PC-3 (cell line): Measurements from ENCODE around the gene WT1. TPM values are rescaled to one million over a fixed set of nuclear protein-coding genes. Genes with fewer than 3 reads are reported as not detected.

Experiments used
- ATAC-seq: fragments of 200-7000 bp; cut with Tn5 transposase; 2 replicates; pipeline ENCODE4 v1.9.1; 2020; ENCODE audit warnings: mild to moderate bottlenecking, moderate library complexity
- BruUV-seq: library from RNA; stranded (reverse); fragments of 400-500 nt; replicated peaks from 2 replicates; lab custom pipeline; 2021; lab: Mats Ljungman, UMichigan
- CTCF ChIA-PET: fragments of 300-600 bp; sonication (Branson Sonifier 250); formaldehyde crosslinking; loops from one replicate; lab custom pipeline; 2022; ENCODE audit warnings: antibody characterized with exemption; lab: Charles Lee
- POLR2A ChIA-PET: fragments of 300-600 bp; sonication (Branson Sonifier 250); formaldehyde crosslinking; loops from one replicate; lab custom pipeline; 2022; ENCODE audit warnings: antibody characterized with exemption; ENCODE audit not compliant: unreplicated experiment; lab: Charles Lee
- DNase-seq: peaks from one replicate; pipeline ENCODE4 v3.0.0-alpha.2; 2015
- H2AFZ ChIP-seq: fragments of 300-600 bp; sonication (generic); 2 replicates; pipeline ENCODE4 v1.6.0; 2016; ENCODE audit warnings: antibody characterized with exemption, low read length
- H3F3A ChIP-seq: fragments of 300-600 bp; sonication (generic); one replicate; pipeline ENCODE4 v1.6.0; 2017; ENCODE audit warnings: antibody characterized with exemption, low read length, control low read depth, mild to moderate bottlenecking; ENCODE audit not compliant: unreplicated experiment
- H3K27ac ChIP-seq: fragments of 300-600 bp; sonication (generic); 2 replicates; pipeline ENCODE4 v1.5.1; 2016; ENCODE audit warnings: mild to moderate bottlenecking, low read length
- H3K27me3 ChIP-seq: fragments of 300-600 bp; sonication (generic); 2 replicates; pipeline ENCODE4 v1.6.1; 2016; ENCODE audit warnings: low read length, mixed read lengths
- H3K36me3 ChIP-seq: fragments of 300-600 bp; sonication (generic); 2 replicates; pipeline ENCODE4 v1.6.1; 2016; ENCODE audit warnings: low read depth, mixed run types, low read length, mixed read lengths
- H3K4me1 ChIP-seq: fragments of 300-600 bp; sonication (generic); 2 replicates; pipeline ENCODE4 v1.5.1; 2016; ENCODE audit warnings: low read length; ENCODE audit not compliant: insufficient read depth
- H3K4me2 ChIP-seq: fragments of 300-600 bp; sonication (generic); 2 replicates; pipeline ENCODE4 v1.6.0; 2016; ENCODE audit warnings: low read length
- H3K4me3 ChIP-seq: fragments of 300-600 bp; sonication (generic); 2 replicates; pipeline ENCODE4 v1.5.1; 2016; ENCODE audit warnings: mild to moderate bottlenecking, low read length, mixed read lengths
- H3K79me2 ChIP-seq: fragments of 300-600 bp; sonication (generic); 2 replicates; pipeline ENCODE4 v1.6.1; 2017; ENCODE audit warnings: low read length, mixed read lengths
- H3K9ac ChIP-seq: fragments of 300-600 bp; sonication (generic); 2 replicates; pipeline ENCODE4 v1.6.0; 2016; ENCODE audit warnings: mild to moderate bottlenecking, low read length
- H3K9me2 ChIP-seq: fragments of 300-600 bp; sonication (generic); replicated peaks from 2 replicates; pipeline ENCODE4 v1.6.1; 2016; ENCODE audit warnings: mixed run types, low read length, mixed read lengths
- H3K9me3 ChIP-seq: fragments of 300-600 bp; sonication (generic); 2 replicates; pipeline ENCODE4 v1.6.1; 2016; ENCODE audit warnings: low read length, mixed read lengths
- H4K20me1 ChIP-seq: fragments of 300-600 bp; sonication (generic); 2 replicates; pipeline ENCODE4 v1.6.1; 2016; ENCODE audit warnings: low read length, mixed read lengths
- EZH2 ChIP-seq: fragments of 300-600 bp; sonication (generic); IDR thresholded peaks from one replicate; pipeline ENCODE4 v1.6.1; 2017; ENCODE audit warnings: antibody characterized with exemption, mild to moderate bottlenecking, low read length; ENCODE audit not compliant: unreplicated experiment
- EZH2phosphoT487 ChIP-seq: fragments of 300-600 bp; sonication (generic); IDR thresholded peaks from 2 replicates; pipeline ENCODE4 v1.6.1; 2018; ENCODE audit warnings: mild to moderate bottlenecking, antibody characterized with exemption, low read length, borderline replicate concordance
- intact Hi-C: fragments of 100-400 bp; cut with micrococcal nuclease; formaldehyde crosslinking; loops from 2 replicates; pipeline ENCODE4 v1.9.0; 2023
- total RNA-seq: library from RNA; depleted of rRNA; stranded (reverse); fragments of >200 nt; gene quantifications from 2 replicates; pipeline ENCODE4 v1.2.3, GENCODE V29; 2014
- TF ChIP-seq, protein P1 (sequence below): fragments of 300-600 bp; sonication (generic); conservative IDR thresholded peaks from 2 replicates; pipeline ENCODE4 v1.5.1; 2017; ENCODE audit warnings: antibody characterized with exemption, low read depth, mild to moderate bottlenecking, low read length

Gene WT1
- total RNA-seq, 1 experiment from 2014 or later = 9.1 TPM

DNA sequence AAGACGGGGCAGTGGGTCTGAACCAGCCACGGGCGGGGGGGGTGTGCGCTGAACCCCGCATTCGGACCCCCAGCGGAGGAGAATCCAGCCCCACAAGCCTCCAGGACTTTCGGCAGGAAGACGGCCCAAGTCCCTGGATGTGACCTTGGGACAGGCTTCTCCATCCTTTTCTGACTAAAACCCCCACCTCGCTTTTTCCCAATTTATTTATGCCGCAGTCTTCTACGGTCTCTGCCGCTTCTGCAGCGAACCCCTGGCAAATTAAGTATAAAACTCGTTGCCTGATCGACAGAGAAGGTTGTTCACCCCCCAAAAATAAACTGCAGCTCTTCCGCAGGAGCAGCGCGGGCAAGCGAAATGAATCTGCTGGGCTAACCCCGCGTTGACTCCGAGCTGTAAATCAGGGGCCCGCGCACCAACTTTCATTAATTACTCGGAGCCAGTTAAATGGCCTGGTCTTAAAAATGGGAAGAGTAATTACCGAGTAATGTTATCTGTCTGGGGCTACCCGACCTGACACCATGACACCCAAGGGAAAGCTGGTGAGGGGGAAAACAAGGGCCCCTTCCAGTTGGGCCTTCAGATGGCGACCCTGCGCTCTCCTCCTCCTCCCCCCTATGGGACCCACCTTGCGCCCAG is 6.6 kb downstream of the WT1 start:
- Histone ChIP-seq H3K9me3 (no peaks in the 10 kb centered on the region), H3F3A (no peaks in the 10 kb centered on the region), H3K36me3 (no peaks in the 10 kb centered on the region), H3K27ac (no peak overlapping the region), H3K79me2 (peaks cover 22% of the 10 kb centered on the region), H2AFZ (no peak overlapping the region), H3K4me3 (no peak overlapping the region), H3K27me3 (no peaks in the 10 kb centered on the region), H3K4me1 (no peaks in the 10 kb centered on the region), H3K4me2 (no peak overlapping the region), H3K9me2 (no peaks in the 10 kb centered on the region), H4K20me1 (no peaks in the 10 kb centered on the region), H3K9ac (no peak overlapping the region)
- TF ChIP-seq, protein P1, sequence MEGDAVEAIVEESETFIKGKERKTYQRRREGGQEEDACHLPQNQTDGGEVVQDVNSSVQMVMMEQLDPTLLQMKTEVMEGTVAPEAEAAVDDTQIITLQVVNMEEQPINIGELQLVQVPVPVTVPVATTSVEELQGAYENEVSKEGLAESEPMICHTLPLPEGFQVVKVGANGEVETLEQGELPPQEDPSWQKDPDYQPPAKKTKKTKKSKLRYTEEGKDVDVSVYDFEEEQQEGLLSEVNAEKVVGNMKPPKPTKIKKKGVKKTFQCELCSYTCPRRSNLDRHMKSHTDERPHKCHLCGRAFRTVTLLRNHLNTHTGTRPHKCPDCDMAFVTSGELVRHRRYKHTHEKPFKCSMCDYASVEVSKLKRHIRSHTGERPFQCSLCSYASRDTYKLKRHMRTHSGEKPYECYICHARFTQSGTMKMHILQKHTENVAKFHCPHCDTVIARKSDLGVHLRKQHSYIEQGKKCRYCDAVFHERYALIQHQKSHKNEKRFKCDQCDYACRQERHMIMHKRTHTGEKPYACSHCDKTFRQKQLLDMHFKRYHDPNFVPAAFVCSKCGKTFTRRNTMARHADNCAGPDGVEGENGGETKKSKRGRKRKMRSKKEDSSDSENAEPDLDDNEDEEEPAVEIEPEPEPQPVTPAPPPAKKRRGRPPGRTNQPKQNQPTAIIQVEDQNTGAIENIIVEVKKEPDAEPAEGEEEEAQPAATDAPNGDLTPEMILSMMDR = no peak
- no peak for TF ChIP-seq EZH2
- POLR2A ChIA-PET = no interaction called here
- CTCF ChIA-PET = no interaction called here
- no TSS peak for BruUV-seq
- intact Hi-C loops = no loop called here
- ATAC-seq = no peak
- DNase-seq = no peak

- CTCF ChIA-PET = no interaction called here
- ATAC-seq (no peak), DNase-seq (no peak)
- no peak overlapping the region for H2AFZ ChIP-seq
- H3K9ac ChIP-seq = no peak overlapping the region
- no peak overlapping the region for H3K4me3 ChIP-seq
- no TSS peak for BruUV-seq
- TF ChIP-seq, protein P1 = no peak
- TF ChIP-seq EZH2phosphoT487 (no peak), EZH2 (no peak)
- H3K9me3 ChIP-seq = no peaks in the 10 kb centered on the region
- no peaks in the 10 kb centered on the region for H3K36me3 ChIP-seq
- no peaks in the 10 kb centered on the region for H3F3A ChIP-seq
- peaks cover 15% of the 10 kb centered on the region for H3K79me2 ChIP-seq
- H3K27ac ChIP-seq = no peak overlapping the region
- POLR2A ChIA-PET = no interaction called here
- no peaks in the 10 kb centered on the region for H3K9me2 ChIP-seq
- no peak overlapping the region for H3K4me2 ChIP-seq
- H3K27me3 ChIP-seq = no peaks in the 10 kb centered on the region
- no peaks in the 10 kb centered on the region for H4K20me1 ChIP-seq
- intact Hi-C loops = no loop called here
- no peaks in the 10 kb centered on the region for H3K4me1 ChIP-seq
These were observed 7.2 kb downstream of the WT1 start for GRCh38 chr11:32427935-32428664.

DNA sequence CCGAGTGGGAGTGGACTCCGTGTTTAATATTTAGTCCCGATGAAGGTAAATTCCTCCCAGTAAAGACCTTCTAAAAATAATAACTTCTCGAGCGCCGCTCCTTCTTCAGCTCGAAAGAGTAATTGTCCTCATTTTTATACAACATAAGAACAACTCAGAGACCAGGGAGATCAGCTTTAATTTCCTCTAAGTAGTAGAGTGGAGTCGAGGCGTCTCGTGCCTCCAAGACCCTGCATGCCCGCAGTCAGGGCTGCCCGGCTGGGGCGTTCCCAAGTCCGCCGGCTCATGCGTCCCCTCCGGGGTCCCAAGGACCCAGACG is 7.8 kb downstream of the WT1 start:
- CTCF ChIA-PET = no interaction called here

More for the DNA sequence above, 7.8 kb downstream of the WT1 start:
- H3K9me2 ChIP-seq = no peaks in the 10 kb centered on the region
- H3K9ac ChIP-seq = no peak overlapping the region
- no peak overlapping the region for H3K4me3 ChIP-seq
- TF ChIP-seq, protein P1 = no peak
- TF ChIP-seq EZH2 (no peak), EZH2phosphoT487 (no peak)
- H3K36me3 ChIP-seq = no peaks in the 10 kb centered on the region
- H3F3A ChIP-seq = no peaks in the 10 kb centered on the region
- H2AFZ ChIP-seq = no peak overlapping the region
- no peaks in the 10 kb centered on the region for H3K4me1 ChIP-seq
- intact Hi-C loops = no loop called here
- peaks cover 9% of the 10 kb centered on the region for H3K79me2 ChIP-seq
- no peaks in the 10 kb centered on the region for H3K9me3 ChIP-seq
- H4K20me1 ChIP-seq = no peaks in the 10 kb centered on the region
- POLR2A ChIA-PET = no interaction called here
- no peak overlapping the region for H3K27ac ChIP-seq
- ATAC-seq = no peak
- H3K27me3 ChIP-seq = no peaks in the 10 kb centered on the region
- DNase-seq = no peak
- H3K4me2 ChIP-seq = no peak overlapping the region
- BruUV-seq = no TSS peak
